Uterus (tissue), 4 donors: ENCODE measurements around the gene WDR5. TPM values are rescaled to one million over a fixed set of nuclear protein-coding genes. Genes with fewer than 3 reads are reported as not detected.

Experiments
- DNase-seq, 2 donors: peaks; one replicate each; pipeline ENCODE4 v3.0.0-alpha.2; 2019 to 2020
- H3K27ac ChIP-seq, 2 donors: fragments of 200-600 bp; sonication (generic); 1 replicate in 1 of 2; 2 replicates in 1 of 2; pipeline ENCODE4 v1.5.1; 2016 to 2018
- H3K27me3 ChIP-seq, 2 donors: fragments of 200-600 bp; sonication (generic); one replicate each; pipeline ENCODE4 v1.5.1; 2018 to 2019; ENCODE audit warnings: control low read depth in 1 of 2
- H3K36me3 ChIP-seq, 2 donors: fragments of 200-600 bp; sonication (generic); one replicate each; pipeline ENCODE4 v1.5.1; 2019; ENCODE audit warnings: control low read depth in 1 of 2
- H3K4me1 ChIP-seq, 2 donors: fragments of 200-600 bp; sonication (generic); one replicate each; pipeline ENCODE4 v1.5.1; 2018 to 2019; ENCODE audit warnings: control low read depth in 1 of 2
- H3K4me3 ChIP-seq, 2 donors: fragments of 200-600 bp; sonication (generic); 1 replicate in 1 of 2; 2 replicates in 1 of 2; pipeline ENCODE4 v1.5.1; 2018 to 2019; ENCODE audit warnings: mild to moderate bottlenecking in 1 of 2
- H3K9me3 ChIP-seq, 2 donors: fragments of 200-600 bp; sonication (generic); one replicate each; pipeline ENCODE4 v1.5.1; 2019; ENCODE audit warnings: control low read depth in 1 of 2
- CTCF ChIP-seq, 4 experiments: fragments of 200-600 bp in 2 of 4; fragments of 450-650 bp in 2 of 4; sonication (generic) in 2 of 4; IDR thresholded peaks; one replicate each; pipeline ENCODE4 v1.5.1; 2016 to 2019; ENCODE audit warnings: antibody characterized with exemption in 4 of 4, mild to moderate bottlenecking in 2 of 4, moderate library complexity in 1 of 4
- POLR2A ChIP-seq, 2 donors: fragments of 450-650 bp; IDR thresholded peaks; one replicate each; pipeline ENCODE4 v1.6.1; 2016; ENCODE audit warnings: antibody characterized with exemption in 2 of 2, mild to moderate bottlenecking in 1 of 2, moderate library complexity in 1 of 2
- intact Hi-C: fragments of 100-400 bp; cut with DNase I; formaldehyde crosslinking; loops from one replicate; pipeline ENCODE4 v1.15.1; 2023; ENCODE audit warnings: low total_unique reads
- total RNA-seq, 4 donors: library from RNA; depleted of rRNA in 3 of 4; stranded (reverse); fragments of >200 nt in 3 of 4; gene quantifications; one replicate each; pipeline versions ENCODE4 v1.1.0 to v1.2.4, GENCODE V29; 2014 to 2023
- donor health status: DM: yes; HTN: yes; CAD: no.

WDR5 gene
- total RNA-seq, 4 donors from 2014 or later = 2.9 to 30.5 (median 14.2) TPM

- intact Hi-C loops = no loop called here
- no peaks in the 10 kb centered on the region for H3K36me3 ChIP-seq
- H3K27ac ChIP-seq = no peak overlapping the region
- no peak for TF ChIP-seq POLR2A (IDR thresholded peaks at IDR 0.05)
- no peak for TF ChIP-seq CTCF (IDR thresholded peaks at IDR 0.05)
- H3K4me1 ChIP-seq = peaks cover 0 to 6% of the 10 kb centered on the region in 2 donors
- no peak for DNase-seq
- no peaks in the 10 kb centered on the region for H3K27me3 ChIP-seq
- no peaks in the 10 kb centered on the region for H3K9me3 ChIP-seq
- H3K4me3 ChIP-seq = no peak overlapping the region
Observed at GRCh38 chr9:134175291-134175807, 39.5 kb downstream of the WDR5 start.

DNA sequence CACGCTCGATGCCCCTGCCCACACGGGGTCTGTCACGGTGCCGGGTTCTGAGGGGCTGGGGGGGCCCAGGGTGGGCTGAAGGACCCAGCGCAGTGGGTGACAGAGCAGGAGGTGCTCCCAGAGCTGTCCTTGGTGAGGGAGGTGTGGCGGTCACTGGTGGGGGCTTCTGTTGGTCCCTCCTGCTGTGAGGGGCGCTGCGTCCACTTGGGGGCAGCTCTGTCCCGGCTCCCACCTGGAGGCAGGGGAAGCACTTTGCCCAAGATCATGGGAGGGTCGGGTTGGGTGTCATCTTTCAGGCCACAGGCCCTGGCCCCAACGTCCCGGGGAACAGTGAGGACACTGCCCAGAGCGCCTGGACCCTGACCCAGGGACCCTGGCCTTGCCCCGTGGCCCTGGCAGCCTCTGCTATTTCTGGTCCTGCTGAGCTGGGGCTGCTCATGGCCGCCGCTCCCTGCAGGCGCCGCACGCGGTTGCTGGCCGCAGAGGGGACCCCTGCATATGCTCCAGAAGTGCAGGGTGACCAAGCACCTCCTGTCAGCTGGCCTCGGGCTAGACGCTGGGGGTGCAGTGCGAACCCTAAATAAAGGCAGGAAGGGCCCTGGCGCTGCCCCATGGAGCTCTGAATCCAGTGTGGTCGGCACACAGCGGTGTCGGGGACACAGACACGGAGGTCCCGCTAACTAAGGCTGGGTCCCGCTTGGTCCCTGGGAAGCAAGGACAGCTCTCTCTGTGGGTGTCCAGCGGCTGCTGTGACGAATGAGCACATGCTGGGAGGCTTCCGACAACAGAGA is 40.1 kb downstream of the WDR5 start:
- intact Hi-C loops = no loop called here
- TF ChIP-seq CTCF (IDR thresholded peaks at IDR 0.05) = peak; percentile 9 to 44 (median 26)
- no peak for TF ChIP-seq POLR2A (IDR thresholded peaks at IDR 0.05)
- no peak overlapping the region for H3K27ac ChIP-seq
- peaks cover 0 to 6% of the 10 kb centered on the region in 2 donors for H3K4me1 ChIP-seq
- H3K9me3 ChIP-seq = no peaks in the 10 kb centered on the region
- H3K27me3 ChIP-seq = no peaks in the 10 kb centered on the region
- peak in 1 of 2 donors; percentile 20 for DNase-seq
- no peak overlapping the region for H3K4me3 ChIP-seq
- no peaks in the 10 kb centered on the region for H3K36me3 ChIP-seq

DNA sequence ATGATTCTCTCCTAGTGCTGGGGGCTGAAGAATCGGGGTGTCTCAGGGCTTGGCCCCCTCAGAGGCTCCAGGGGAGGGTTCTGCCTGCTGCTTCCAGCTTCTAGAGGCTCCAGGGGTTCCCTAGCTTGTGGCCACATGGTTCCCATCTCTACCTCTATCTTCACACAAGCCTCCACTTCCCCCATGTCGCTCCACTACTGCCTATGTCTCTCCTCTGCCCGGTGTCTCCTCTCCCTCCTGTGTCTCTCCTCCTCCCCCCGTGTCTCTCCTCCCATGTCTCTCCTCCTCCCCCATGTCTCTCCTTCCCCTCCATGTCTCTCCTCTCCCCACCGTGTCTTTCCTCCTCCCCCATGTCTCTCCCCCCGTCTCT is 40.7 kb downstream of the WDR5 start:
- H3K27ac ChIP-seq = no peak overlapping the region
- no peak overlapping the region for H3K4me3 ChIP-seq
- H3K27me3 ChIP-seq = no peaks in the 10 kb centered on the region
- no peaks in the 10 kb centered on the region for H3K36me3 ChIP-seq
- DNase-seq = no peak
- no peaks in the 10 kb centered on the region for H3K9me3 ChIP-seq
- H3K4me1 ChIP-seq = peaks cover 0 to 6% of the 10 kb centered on the region in 2 donors
- intact Hi-C loops = no loop called here
- TF ChIP-seq CTCF (IDR thresholded peaks at IDR 0.05) = no peak
- TF ChIP-seq POLR2A (IDR thresholded peaks at IDR 0.05) = no peak

DNA sequence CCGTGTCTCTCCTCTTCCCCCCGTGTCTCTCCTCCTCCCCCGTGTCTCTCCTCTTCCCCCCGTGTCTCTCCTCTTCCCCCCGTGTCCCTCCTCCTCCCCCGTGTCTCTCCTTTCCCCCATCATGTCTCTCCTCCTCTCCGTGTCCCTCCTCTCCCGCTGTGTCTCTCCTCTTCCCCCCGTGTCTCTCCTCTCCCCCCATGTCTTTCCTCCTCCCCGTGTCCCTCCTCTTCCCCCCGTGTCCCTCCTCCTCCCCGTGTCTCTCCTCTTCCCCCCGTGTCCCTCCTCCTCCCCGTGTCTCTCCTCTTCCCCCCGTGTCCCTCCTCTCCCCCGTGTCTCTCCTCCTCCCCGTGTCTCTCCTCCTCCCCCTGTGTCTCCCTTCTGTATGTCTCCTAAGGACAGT is 41.3 kb downstream of the WDR5 start:
- no peak overlapping the region for H3K4me3 ChIP-seq
- H3K27me3 ChIP-seq = no peaks in the 10 kb centered on the region
- no peak for DNase-seq
- intact Hi-C loops = no loop called here
- peaks cover 0 to 6% of the 10 kb centered on the region in 2 donors for H3K4me1 ChIP-seq
- H3K27ac ChIP-seq = no peak overlapping the region
- TF ChIP-seq CTCF (IDR thresholded peaks at IDR 0.05) (no peak), POLR2A (IDR thresholded peaks at IDR 0.05) (no peak)
- H3K36me3 ChIP-seq = no peaks in the 10 kb centered on the region
- H3K9me3 ChIP-seq = no peaks in the 10 kb centered on the region

GRCh38 chr9:134177624-134178393 is 41.9 kb downstream of the WDR5 start:
- Histone ChIP-seq H3K9me3 (no peaks in the 10 kb centered on the region), H3K4me1 (peaks cover 0 to 6% of the 10 kb centered on the region in 2 donors), H3K27ac (peak overlapping the region in 1 of 2 donors; percentile 36), H3K27me3 (no peaks in the 10 kb centered on the region), H3K4me3 (no peak overlapping the region), H3K36me3 (no peaks in the 10 kb centered on the region)
- DNase-seq = peak; percentile 12 to 17
- TF ChIP-seq POLR2A (IDR thresholded peaks at IDR 0.05) = no peak
- no peak for TF ChIP-seq CTCF (IDR thresholded peaks at IDR 0.05)
- intact Hi-C loops = no loop called here
